ENCODE results near the gene NFASC. TPM values are rescaled to one million over a fixed set of nuclear protein-coding genes. Genes with fewer than 3 reads are reported as not detected.

The NFASC gene
- total RNA-seq, 1 experiment from 2014 or later = 1.6 TPM

- POLR2A ChIA-PET (ENCODE audit: unreplicated experiment) = no interaction called here
Measured at GRCh38 chr1:204874274-204874673, 3.6 kb downstream of the NFASC start.

GRCh38 chr1:204875255-204875654 is 4.6 kb downstream of the NFASC start:
- H3K4me2 ChIP-seq (ENCODE audit: low read length) = no peak overlapping the region
- CTCF ChIA-PET = no interaction called here
- no peaks in the 10 kb centered on the region for H3K9me3 ChIP-seq (ENCODE audit: low read length)
- H3K9me2 ChIP-seq (replicated peaks; ENCODE audit: low read length) = no peaks in the 10 kb centered on the region
- no peak overlapping the region for H3K9ac ChIP-seq (ENCODE audit: low read length)
- H3K27me3 ChIP-seq (ENCODE audit: low read length) = peaks cover 90% of the 10 kb centered on the region
- H3K27ac ChIP-seq (ENCODE audit: low read length) = no peak overlapping the region
- POLR2A ChIA-PET (ENCODE audit: unreplicated experiment) = no interaction called here
- DNase-seq = no peak
- no peaks in the 10 kb centered on the region for H3K79me2 ChIP-seq (ENCODE audit: low read length)
- intact Hi-C loops (cut with micrococcal nuclease) = no loop called here
- H3F3A ChIP-seq (ENCODE audit: low read length, unreplicated experiment) = no peaks in the 10 kb centered on the region
- H3K36me3 ChIP-seq (ENCODE audit: low read depth, low read length) = no peaks in the 10 kb centered on the region
- no TSS peak for BruUV-seq (replicated peaks)
- H3K4me3 ChIP-seq (ENCODE audit: low read length) = no peak overlapping the region
- ATAC-seq = no peak
- H3K4me1 ChIP-seq (ENCODE audit: insufficient read depth, low read length) = no peaks in the 10 kb centered on the region
- TF ChIP-seq EZH2phosphoT487 (IDR thresholded peaks at IDR 0.05; ENCODE audit: borderline replicate concordance, low read length) (no peak), CTCF (conservative IDR thresholded peaks at IDR 0.05; ENCODE audit: low read depth, low read length) (no peak), EZH2 (IDR thresholded peaks at IDR 0.05; ENCODE audit: low read length, unreplicated experiment) (no peak)
- no peaks in the 10 kb centered on the region for H4K20me1 ChIP-seq (ENCODE audit: low read length)
- no peak overlapping the region for H2AFZ ChIP-seq (ENCODE audit: low read length)

More at GRCh38 chr1:204874274-204874673, 3.6 kb downstream of the NFASC start:
- H3K27me3 ChIP-seq (ENCODE audit: low read length) = peaks cover 92% of the 10 kb centered on the region
- H3K4me1 ChIP-seq (ENCODE audit: insufficient read depth, low read length) = no peaks in the 10 kb centered on the region
- TF ChIP-seq EZH2phosphoT487 (IDR thresholded peaks at IDR 0.05; ENCODE audit: borderline replicate concordance, low read length) = no peak
- no peaks in the 10 kb centered on the region for H3K36me3 ChIP-seq (ENCODE audit: low read depth, low read length)
- no peaks in the 10 kb centered on the region for H3F3A ChIP-seq (ENCODE audit: low read length, unreplicated experiment)
- no peak overlapping the region for H3K9ac ChIP-seq (ENCODE audit: low read length)
- no peaks in the 10 kb centered on the region for H4K20me1 ChIP-seq (ENCODE audit: low read length)
- BruUV-seq (replicated peaks) = no TSS peak
- H3K79me2 ChIP-seq (ENCODE audit: low read length) = no peaks in the 10 kb centered on the region
- no peak overlapping the region for H2AFZ ChIP-seq (ENCODE audit: low read length)
- no peak for DNase-seq
- no peak overlapping the region for H3K27ac ChIP-seq (ENCODE audit: low read length)
- H3K4me3 ChIP-seq (ENCODE audit: low read length) = no peak overlapping the region
- no peak overlapping the region for H3K4me2 ChIP-seq (ENCODE audit: low read length)
- intact Hi-C loops (cut with micrococcal nuclease) = no loop called here
- no peaks in the 10 kb centered on the region for H3K9me2 ChIP-seq (replicated peaks; ENCODE audit: low read length)
- ATAC-seq = no peak
- CTCF ChIA-PET = no interaction called here
- no peaks in the 10 kb centered on the region for H3K9me3 ChIP-seq (ENCODE audit: low read length)

- no peaks in the 10 kb centered on the region for H3K79me2 ChIP-seq (ENCODE audit: low read length)
- H3K4me2 ChIP-seq (ENCODE audit: low read length) = no peak overlapping the region
- H3K36me3 ChIP-seq (ENCODE audit: low read depth, low read length) = no peaks in the 10 kb centered on the region
- H3K9ac ChIP-seq (ENCODE audit: low read length) = no peak overlapping the region
- no peak overlapping the region for H2AFZ ChIP-seq (ENCODE audit: low read length)
- no peaks in the 10 kb centered on the region for H3K4me1 ChIP-seq (ENCODE audit: insufficient read depth, low read length)
- BruUV-seq (replicated peaks) = no TSS peak
- CTCF ChIA-PET = no interaction called here
- no peaks in the 10 kb centered on the region for H3F3A ChIP-seq (ENCODE audit: low read length, unreplicated experiment)
- POLR2A ChIA-PET (ENCODE audit: unreplicated experiment) = no interaction called here
- DNase-seq = no peak
- peaks cover 69% of the 10 kb centered on the region for H3K27me3 ChIP-seq (ENCODE audit: low read length)
- no peaks in the 10 kb centered on the region for H4K20me1 ChIP-seq (ENCODE audit: low read length)
- H3K4me3 ChIP-seq (ENCODE audit: low read length) = no peak overlapping the region
- H3K9me3 ChIP-seq (ENCODE audit: low read length) = no peaks in the 10 kb centered on the region
- no peak overlapping the region for H3K27ac ChIP-seq (ENCODE audit: low read length)
- H3K9me2 ChIP-seq (replicated peaks; ENCODE audit: low read length) = no peaks in the 10 kb centered on the region
- TF ChIP-seq EZH2phosphoT487 (IDR thresholded peaks at IDR 0.05; ENCODE audit: borderline replicate concordance, low read length) (no peak), EZH2 (IDR thresholded peaks at IDR 0.05; ENCODE audit: low read length, unreplicated experiment) (no peak), CTCF (conservative IDR thresholded peaks at IDR 0.05; ENCODE audit: low read depth, low read length) (no peak)
- intact Hi-C loops (cut with micrococcal nuclease) = no loop called here
- ATAC-seq = no peak
Measured at GRCh38 chr1:204878621-204879234, 8.1 kb downstream of the NFASC start.
